T47D (cell line): ENCODE data around the gene SLC12A2.

Source experiments
- DNase-seq, 2 experiments: peaks; one replicate each; pipeline versions ENCODE4 v3.0.0 to v3.0.0-alpha.2; 2011 to 2012; ENCODE audit warnings: low read depth in 1 of 2, low spot score in 1 of 2
- JUND ChIP-seq: IDR thresholded peaks from 2 replicates; pipeline ENCODE4 v1.6.1; 2012; ENCODE audit warnings: low read depth
- in situ Hi-C: cut with HindIII; loops from 2 replicates; pipeline ENCODE4 v1.10.0; 2016; ENCODE audit warnings: low sequenced_read_pairs, low pct_unique_long_range_greater_than_20kb

SLC12A2 gene

DNA sequence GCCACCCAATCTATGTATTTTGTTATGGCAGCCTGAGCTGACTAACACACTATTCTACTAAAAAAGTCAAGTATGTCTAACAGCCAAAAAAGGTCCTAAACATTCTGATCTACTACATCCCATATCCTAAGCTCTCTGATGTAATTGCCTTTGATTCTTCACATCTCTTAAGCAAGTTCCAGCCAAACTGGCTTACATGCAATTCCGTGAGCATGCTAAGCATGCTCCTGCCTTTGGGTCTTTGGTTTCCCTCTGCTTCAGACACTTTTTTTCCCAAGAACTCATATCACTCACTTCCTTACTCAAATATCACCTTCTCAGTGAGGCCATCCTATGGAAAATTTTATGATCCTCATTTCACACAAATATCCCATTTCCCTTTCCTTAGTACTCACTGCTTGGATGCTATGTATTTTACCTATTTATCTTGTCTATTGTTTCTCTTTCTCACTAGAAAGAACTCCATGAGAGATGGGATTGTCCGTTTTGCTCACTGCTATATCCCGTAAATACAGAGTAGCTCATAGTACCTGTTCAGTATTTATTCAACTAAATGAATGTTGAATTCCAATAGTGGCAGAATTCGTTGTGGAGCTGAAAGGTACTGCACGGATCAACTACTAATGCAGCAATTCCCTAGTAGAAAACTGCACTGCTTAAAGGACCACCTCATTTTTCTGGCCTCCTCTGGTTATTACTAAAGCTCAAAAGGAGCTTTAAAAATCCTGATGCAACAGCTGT is 2.3 kb upstream of the SLC12A2 start:
- in situ Hi-C loops = no loop called here
- no peak for TF ChIP-seq JUND
- peak in 1 of 2 experiments; percentile 60 for DNase-seq

DNA sequence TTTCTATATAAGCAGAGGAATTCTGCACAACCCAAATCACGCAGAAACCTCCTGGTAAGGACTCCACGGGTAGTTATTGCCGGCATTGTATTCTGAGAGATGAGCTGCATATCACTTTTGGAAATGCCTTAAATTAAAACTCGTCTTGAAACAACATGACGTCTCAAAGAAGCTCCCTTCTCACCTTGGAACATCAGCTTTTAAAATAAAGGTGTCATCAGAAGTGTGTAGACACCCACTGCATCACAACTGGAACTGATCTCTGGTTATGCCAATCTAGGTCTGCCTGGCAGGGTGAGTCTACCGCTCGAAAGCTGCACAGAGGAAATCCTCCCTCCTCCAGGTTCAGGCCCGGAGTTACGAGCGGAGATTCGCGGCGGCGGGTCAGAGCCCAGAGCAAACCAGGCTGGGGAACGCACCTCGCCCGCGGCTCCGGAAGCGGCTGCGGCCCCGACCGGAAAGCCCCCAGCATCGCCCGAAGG is 974 bp upstream of the SLC12A2 start:
- in situ Hi-C loops = no loop called here
- TF ChIP-seq JUND = no peak
- DNase-seq = peak in 1 of 2 experiments; percentile 41

DNA sequence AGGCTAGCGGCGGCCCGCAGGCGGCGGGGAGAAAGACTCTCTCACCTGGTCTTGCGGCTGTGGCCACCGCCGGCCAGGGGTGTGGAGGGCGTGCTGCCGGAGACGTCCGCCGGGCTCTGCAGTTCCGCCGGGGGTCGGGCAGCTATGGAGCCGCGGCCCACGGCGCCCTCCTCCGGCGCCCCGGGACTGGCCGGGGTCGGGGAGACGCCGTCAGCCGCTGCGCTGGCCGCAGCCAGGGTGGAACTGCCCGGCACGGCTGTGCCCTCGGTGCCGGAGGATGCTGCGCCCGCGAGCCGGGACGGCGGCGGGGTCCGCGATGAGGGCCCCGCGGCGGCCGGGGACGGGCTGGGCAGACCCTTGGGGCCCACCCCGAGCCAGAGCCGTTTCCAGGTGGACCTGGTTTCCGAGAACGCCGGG is 253 bp downstream of the SLC12A2 start:
- no peak for DNase-seq
- in situ Hi-C loops = no loop called here

DNA sequence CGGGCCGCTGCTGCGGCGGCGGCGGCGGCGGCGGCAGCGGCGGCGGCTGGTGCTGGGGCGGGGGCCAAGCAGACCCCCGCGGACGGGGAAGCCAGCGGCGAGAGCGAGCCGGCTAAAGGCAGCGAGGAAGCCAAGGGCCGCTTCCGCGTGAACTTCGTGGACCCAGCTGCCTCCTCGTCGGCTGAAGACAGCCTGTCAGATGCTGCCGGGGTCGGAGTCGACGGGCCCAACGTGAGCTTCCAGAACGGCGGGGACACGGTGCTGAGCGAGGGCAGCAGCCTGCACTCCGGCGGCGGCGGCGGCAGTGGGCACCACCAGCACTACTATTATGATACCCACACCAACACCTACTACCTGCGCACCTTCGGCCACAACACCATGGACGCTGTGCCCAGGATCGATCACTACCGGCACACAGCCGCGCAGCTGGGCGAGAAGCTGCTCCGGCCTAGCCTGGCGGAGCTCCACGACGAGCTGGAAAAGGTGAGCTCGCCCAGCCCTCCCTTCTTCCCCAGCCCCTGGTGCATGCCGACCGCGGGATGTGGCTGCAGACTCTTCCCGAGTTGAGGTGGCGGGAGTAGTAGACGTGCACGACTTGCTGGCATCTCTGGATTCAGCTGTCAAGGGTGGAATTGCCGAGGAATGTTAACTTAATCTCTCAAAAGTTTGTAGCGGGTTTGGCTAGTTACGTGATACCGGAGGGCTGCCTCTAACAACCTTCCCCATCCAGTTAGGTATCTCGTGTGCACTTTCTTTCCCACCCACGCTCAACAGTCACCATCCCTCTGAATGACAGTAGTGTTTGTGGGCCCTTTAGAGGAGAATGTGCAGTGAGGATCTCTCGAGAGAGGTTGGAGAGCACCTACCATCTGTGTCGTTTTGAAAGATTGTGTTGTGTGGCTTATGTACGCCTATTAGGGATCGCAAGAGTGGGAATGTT is 932 bp downstream of the SLC12A2 start:
- no peak for TF ChIP-seq JUND
- in situ Hi-C loops = no loop called here
- peak; percentile 28 to 31 for DNase-seq

More for the DNA sequence above, 253 bp downstream of the SLC12A2 start:
- no peak for TF ChIP-seq JUND

DNA sequence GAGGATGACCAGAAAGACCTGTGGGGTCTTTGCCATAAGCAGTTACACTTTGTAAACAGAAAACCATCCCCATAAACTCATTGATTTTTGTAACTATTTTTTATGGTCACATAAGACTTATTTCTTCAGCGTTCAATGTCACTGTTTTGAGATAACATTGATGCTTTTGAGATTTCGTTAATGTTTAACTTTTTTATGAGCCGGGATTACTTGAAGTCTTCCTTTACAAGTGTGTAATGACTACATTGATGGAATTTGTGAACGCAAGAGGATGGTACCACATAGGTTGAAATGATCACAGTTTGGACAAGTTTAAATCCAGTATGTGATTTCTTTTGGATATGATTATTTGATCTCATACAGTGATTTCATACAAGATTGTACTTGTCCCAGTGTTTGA is 1.8 kb downstream of the SLC12A2 start:
- in situ Hi-C loops = no loop called here
- no peak for DNase-seq
- no peak for TF ChIP-seq JUND

DNA sequence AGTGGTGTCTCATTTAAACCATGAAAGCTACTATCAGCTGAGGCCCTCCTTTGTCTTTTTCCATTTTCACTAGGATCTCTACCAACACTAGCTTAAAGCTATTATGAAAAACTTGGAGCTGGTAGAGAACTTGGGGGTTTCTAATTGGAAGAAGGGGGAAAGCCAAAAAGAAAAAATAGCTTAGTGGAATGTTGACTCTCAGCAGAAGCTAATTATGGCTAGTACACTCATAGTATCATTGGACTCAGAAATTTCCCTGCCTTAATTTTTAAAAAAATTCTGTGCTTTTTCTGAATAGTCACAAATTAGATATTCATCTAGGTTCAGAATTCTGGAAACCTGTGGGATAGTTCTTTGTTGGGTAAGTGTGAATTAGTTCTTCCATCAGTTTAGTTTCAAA is 8.0 kb downstream of the SLC12A2 start:
- DNase-seq = no peak
- in situ Hi-C loops = no loop called here
- TF ChIP-seq JUND = no peak

DNA sequence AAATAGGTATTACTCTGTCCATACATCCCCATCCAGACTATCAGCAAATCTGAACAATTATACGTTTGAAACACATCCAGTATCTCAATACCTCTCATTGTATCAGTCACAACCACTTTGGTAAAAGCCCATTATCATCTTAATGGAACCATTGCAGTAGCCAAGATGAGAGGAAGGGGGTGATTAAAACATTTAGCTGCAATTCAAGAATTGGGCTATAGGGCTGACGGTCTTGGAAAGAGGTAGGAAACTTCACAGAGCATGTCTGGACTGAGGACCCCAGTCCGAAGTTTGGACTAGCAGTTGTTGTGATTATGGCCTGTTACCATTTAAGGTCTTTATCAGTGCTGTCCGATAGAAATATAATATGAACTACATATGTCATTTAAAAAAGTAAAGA is 8.6 kb downstream of the SLC12A2 start:
- in situ Hi-C loops = no loop called here
- no peak for TF ChIP-seq JUND
- DNase-seq = no peak

DNA sequence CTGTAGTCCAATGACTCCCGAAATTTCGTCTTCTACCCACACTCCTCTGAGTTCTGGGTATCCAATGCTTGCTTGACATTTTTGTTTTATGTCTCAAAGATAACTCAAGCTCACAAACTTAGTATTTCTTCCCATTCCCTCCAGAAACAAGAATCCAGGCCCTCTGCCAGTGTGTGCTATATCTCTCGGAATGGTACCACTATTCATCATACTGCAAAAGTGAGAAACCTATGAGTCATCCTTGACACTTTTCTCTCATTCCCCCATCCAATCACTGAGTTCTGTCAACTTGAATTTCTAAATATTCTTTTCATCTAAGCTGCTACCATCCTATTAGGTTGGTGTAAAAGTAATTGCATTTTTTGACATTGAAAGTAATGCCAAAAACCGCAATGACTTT is 9.8 kb downstream of the SLC12A2 start:
- in situ Hi-C loops = no loop called here
- no peak for TF ChIP-seq JUND
- DNase-seq = no peak

DNA sequence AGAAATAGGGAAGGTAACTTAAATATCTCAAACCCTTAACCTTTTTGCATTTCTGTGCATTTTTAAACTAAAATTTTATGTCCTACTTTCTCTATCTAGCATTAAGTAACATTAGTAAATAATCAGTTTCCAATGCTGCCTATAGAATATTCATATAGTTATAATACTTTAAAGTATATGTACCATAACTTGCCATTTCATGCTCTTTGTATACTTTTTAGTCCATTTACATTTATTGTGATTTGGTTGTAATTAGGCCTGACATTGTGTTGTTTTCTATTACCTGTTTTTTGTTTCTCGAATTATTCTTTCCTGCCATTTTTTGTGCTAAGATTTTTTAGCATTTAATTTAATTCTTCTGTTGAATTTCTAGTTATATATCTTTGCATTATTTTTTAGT is 13.7 kb downstream of the SLC12A2 start:
- in situ Hi-C loops = no loop called here
- no peak for DNase-seq
- TF ChIP-seq JUND = no peak

DNA sequence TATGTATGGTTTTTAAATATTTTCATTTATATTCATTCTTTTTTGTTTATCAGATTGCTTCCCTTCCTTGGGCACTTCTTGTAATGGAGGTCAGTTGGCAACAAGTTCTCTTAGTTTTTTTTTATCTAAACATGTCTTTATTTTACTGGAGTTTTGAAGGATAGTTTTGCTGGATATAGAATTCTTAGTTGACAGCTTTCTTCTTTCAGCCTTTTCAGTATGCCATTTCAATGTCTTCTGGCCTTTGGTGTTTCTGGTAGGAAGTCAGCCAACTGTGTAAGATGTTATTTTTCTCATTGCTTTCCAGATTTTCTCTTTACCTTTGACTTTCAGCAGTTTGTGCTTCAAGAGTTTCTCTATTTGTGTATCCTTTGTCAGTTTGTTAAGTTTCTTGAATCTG is 14.2 kb downstream of the SLC12A2 start:
- TF ChIP-seq JUND = no peak
- in situ Hi-C loops = no loop called here
- DNase-seq = no peak

DNA sequence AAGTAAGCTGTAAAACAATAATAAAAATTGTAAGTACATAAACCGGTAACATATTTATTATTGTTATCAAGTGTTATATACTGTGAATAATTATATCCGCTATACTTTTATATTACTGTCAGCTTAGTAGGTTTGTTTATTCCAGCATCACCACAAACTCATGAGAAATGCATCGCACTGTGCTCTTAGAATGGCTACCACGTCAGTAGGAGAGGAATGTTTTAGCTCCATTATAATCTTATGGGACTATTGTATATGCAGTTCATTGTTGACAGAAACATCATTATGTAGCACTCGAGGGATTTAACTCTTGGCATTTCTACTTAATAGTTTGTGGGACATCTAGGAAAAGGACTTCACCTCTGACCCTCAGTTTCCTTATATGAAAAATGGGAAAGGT is 16.4 kb downstream of the SLC12A2 start:
- DNase-seq = no peak
- no peak for TF ChIP-seq JUND
- in situ Hi-C loops = no loop called here

DNA sequence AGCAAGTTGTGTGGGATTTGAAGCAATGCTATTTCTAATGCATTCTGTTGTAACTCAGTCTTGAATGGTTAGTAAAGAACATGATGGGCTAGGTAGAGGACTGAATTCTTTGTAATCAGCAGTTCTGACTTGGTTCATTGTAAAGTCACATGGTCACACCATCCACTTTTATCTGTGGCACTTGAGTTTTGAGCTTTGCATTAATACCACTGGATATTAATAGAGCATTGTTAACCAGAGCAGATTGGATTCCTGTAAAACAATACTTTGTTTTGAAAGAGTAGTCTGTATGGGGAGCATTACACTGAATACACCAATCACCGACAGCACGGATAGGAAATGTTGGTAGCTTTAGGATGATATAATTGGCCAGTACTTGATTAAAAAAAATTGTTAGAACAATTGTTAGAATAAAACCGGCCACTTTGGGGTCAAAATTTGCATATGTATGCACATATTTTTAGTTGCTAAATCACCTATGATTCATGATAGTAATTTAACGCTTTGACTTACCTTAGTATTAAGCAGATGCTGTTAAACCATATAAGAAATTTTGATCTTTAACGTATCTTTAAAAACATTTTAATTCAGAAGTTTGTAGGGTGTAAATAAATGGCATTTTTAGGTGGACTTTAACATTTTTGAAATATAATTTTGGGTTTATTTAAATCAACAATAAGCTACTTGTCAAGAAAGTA is 17.4 kb downstream of the SLC12A2 start:
- in situ Hi-C loops = no loop called here
- DNase-seq = no peak
- no peak for TF ChIP-seq JUND

DNA sequence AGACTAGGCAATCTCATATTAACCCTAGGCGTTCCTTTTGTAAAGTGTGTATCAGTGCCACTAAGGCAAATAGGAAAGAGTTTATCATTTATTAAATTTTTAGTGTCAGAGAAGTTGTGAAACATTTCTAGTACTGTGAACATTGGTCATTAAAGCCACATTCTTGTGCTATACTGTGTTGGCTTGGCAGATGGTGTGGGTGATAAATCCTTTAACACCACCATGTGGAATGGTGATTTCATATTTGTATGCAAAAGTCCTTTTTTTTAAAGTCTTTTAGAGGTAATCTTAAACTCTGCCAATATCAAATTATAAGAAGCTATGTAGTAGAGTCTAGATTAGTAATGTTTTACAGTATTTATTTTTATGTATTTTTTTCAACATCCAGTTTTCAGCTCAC is 18.1 kb downstream of the SLC12A2 start:
- no peak for TF ChIP-seq JUND
- in situ Hi-C loops = no loop called here
- no peak for DNase-seq
